Common myeloid progenitor, CD34-positive (primary cell): ENCODE data around the gene MFAP3L.

Experiments
- CTCF ChIA-PET: fragments of 350-600 bp; sonication (Branson Sonifier 250); formaldehyde crosslinking; loops from one replicate; lab custom pipeline; 2021; ENCODE audit warnings: antibody characterized with exemption; lab: Charles Lee
- POLR2A ChIA-PET: fragments of 350-600 bp; sonication (Branson Sonifier 250); formaldehyde crosslinking; loops from one replicate; lab custom pipeline; 2021; ENCODE audit warnings: antibody characterized with exemption; lab: Charles Lee
- DNase-seq, 3 donors: peaks; one replicate each; pipeline versions ENCODE4 v3.0.0 to v3.0.0-alpha.2; 2013
- H3K27ac ChIP-seq, 2 experiments: 1 replicate in 1 of 2; 2 replicates in 1 of 2; pipeline ENCODE4 v1.7.0; 2013; ENCODE audit warnings: inconsistent platforms in 2 of 2, low read length in 2 of 2, mild to moderate bottlenecking in 2 of 2, low read depth in 1 of 2, moderate library complexity in 1 of 2; ENCODE audit not compliant: severe bottlenecking in 2 of 2, insufficient read depth in 1 of 2, poor library complexity in 1 of 2
- H3K27me3 ChIP-seq, 5 experiments: replicated peaks in 2 of 5; 1 replicate in 3 of 5; 2 replicates in 2 of 5; pipeline versions ENCODE4 v1.6.1 to v1.7.0; 2013; ENCODE audit warnings: low read length in 4 of 5, mild to moderate bottlenecking in 2 of 5, moderate library complexity in 2 of 5, inconsistent platforms in 1 of 5; ENCODE audit not compliant: insufficient read depth in 5 of 5, control insufficient read depth in 4 of 5
- H3K36me3 ChIP-seq, 4 experiments: 1 replicate in 2 of 4; 2 replicates in 2 of 4; pipeline versions ENCODE4 v1.6.1 to v1.7.0; 2013; ENCODE audit warnings: low read length in 3 of 4, control low read depth in 1 of 4, mild to moderate bottlenecking in 1 of 4; ENCODE audit not compliant: control insufficient read depth in 4 of 4, insufficient read depth in 4 of 4
- H3K4me1 ChIP-seq, 4 experiments: 1 replicate in 3 of 4; 2 replicates in 1 of 4; pipeline versions ENCODE4 v1.6.1 to v1.7.1; 2013; ENCODE audit warnings: low read length in 3 of 4, mild to moderate bottlenecking in 3 of 4, control low read depth in 1 of 4, inconsistent platforms in 1 of 4, moderate library complexity in 1 of 4; ENCODE audit not compliant: control insufficient read depth in 4 of 4, insufficient read depth in 4 of 4; ENCODE audit errors: control extremely low read depth in 1 of 4
- H3K4me3 ChIP-seq, 7 experiments: 1 replicate in 4 of 7; 2 replicates in 3 of 7; pipeline versions ENCODE4 v1.5.1 to v1.7.0; 2013; ENCODE audit warnings: mild to moderate bottlenecking in 7 of 7, low read length in 6 of 7, moderate library complexity in 6 of 7, inconsistent platforms in 2 of 7, low read depth in 2 of 7, control low read depth in 1 of 7; ENCODE audit not compliant: insufficient read depth in 4 of 7, control insufficient read depth in 1 of 7; ENCODE audit errors: extremely low read depth in 1 of 7
- H3K9me3 ChIP-seq, 5 experiments: 1 replicate in 4 of 5; 2 replicates in 1 of 5; pipeline versions ENCODE4 v1.6.1 to v1.7.1; 2013; ENCODE audit warnings: low read length in 4 of 5, mild to moderate bottlenecking in 2 of 5, inconsistent platforms in 1 of 5, low read depth in 1 of 5, moderate library complexity in 1 of 5; ENCODE audit not compliant: control insufficient read depth in 4 of 5, insufficient read depth in 2 of 5; ENCODE audit errors: control extremely low read depth in 1 of 5
- WGBS: methylation state at CpG from one replicate; pipeline ENCODE4 v1.1.5; 2013; ENCODE audit not compliant: insufficient coverage; 5-methylcytosine and 5-hydroxymethylcytosine counted together

MFAP3L gene

GRCh38 chr4:169996379-169997240, 29.6 kb downstream of the MFAP3L start:
- Histone ChIP-seq H3K4me1 (peaks cover under 1 to 4% (median 3%) of the 10 kb centered on the region in 4 experiments), H3K27ac (no peak overlapping the region), H3K4me3 (no peak overlapping the region), H3K36me3 (no peaks in the 10 kb centered on the region), H3K9me3 (no peaks in the 10 kb centered on the region), H3K27me3 (no peaks in the 10 kb centered on the region)
- 98% methylated on average over 6 of the region's 10 CpGs for WGBS
- ChIA-PET POLR2A (no interaction called here), CTCF (interaction anchor here (1.4 to 3.2 kb wide), 3 partner anchors 9 to 12 kb away, joined by 3 to 10 read pairs (median 3); no protein-coding TSS in a partner anchor)
- no peak for DNase-seq

- no peak for DNase-seq
- no peak overlapping the region for H3K27ac ChIP-seq
- 88% methylated on average over 7 of the region's 9 CpGs for WGBS
These were observed 32.7 kb downstream of the MFAP3L start for GRCh38 chr4:169993531-169993930.

GRCh38 chr4:169988252-169988651, 37.9 kb downstream of the MFAP3L start:
- WGBS: 98% methylated on average over 6 of the region's 6 CpGs
- no peak for DNase-seq
- H3K4me1 ChIP-seq: no peaks in the 10 kb centered on the region
- H3K36me3 ChIP-seq: no peaks in the 10 kb centered on the region
- POLR2A ChIA-PET: no interaction called here
- H3K9me3 ChIP-seq: no peaks in the 10 kb centered on the region
- no peak overlapping the region for H3K27ac ChIP-seq
- H3K4me3 ChIP-seq: no peak overlapping the region
- H3K27me3 ChIP-seq: no peaks in the 10 kb centered on the region
- CTCF ChIA-PET: interaction anchor here (0.6 to 1.1 kb wide), 2 partner anchors 9 to 1071 kb away, joined by 3 read pairs; no protein-coding TSS in a partner anchor

More at GRCh38 chr4:169993531-169993930, 32.7 kb downstream of the MFAP3L start:
- Histone ChIP-seq H3K36me3 (no peaks in the 10 kb centered on the region), H3K9me3 (no peaks in the 10 kb centered on the region), H3K4me3 (no peak overlapping the region), H3K4me1 (no peaks in the 10 kb centered on the region), H3K27me3 (no peaks in the 10 kb centered on the region)
- CTCF ChIA-PET: no interaction called here
- POLR2A ChIA-PET: no interaction called here

- 95% methylated on average over 3 of the region's 6 CpGs for WGBS
- POLR2A ChIA-PET: no interaction called here
- DNase-seq: no peak
These were observed 38.6 kb downstream of the MFAP3L start for GRCh38 chr4:169987327-169988228.

GRCh38 chr4:169986369-169986768, 39.8 kb downstream of the MFAP3L start:
- Histone ChIP-seq H3K36me3 (no peaks in the 10 kb centered on the region), H3K4me3 (no peak overlapping the region), H3K9me3 (no peaks in the 10 kb centered on the region), H3K4me1 (no peaks in the 10 kb centered on the region), H3K27ac (no peak overlapping the region), H3K27me3 (no peaks in the 10 kb centered on the region)
- WGBS: no CpG with 5 or more reads among the region's 2 CpGs
- POLR2A ChIA-PET: no interaction called here
- CTCF ChIA-PET: interaction anchor here (0.9 to 1.5 kb wide), 2 partner anchors 9 to 22 kb away, joined by 3 to 7 read pairs; no protein-coding TSS in a partner anchor
- no peak for DNase-seq

More at GRCh38 chr4:169987327-169988228, 38.6 kb downstream of the MFAP3L start:
- no peaks in the 10 kb centered on the region for H3K9me3 ChIP-seq
- no peaks in the 10 kb centered on the region for H3K4me1 ChIP-seq
- H3K27ac ChIP-seq: no peak overlapping the region
- H3K27me3 ChIP-seq: no peaks in the 10 kb centered on the region
- H3K36me3 ChIP-seq: no peaks in the 10 kb centered on the region
- CTCF ChIA-PET: interaction anchor here (0.6 to 1.1 kb wide), 3 partner anchors 10 to 1071 kb away, joined by 3 to 4 read pairs (median 3); no protein-coding TSS in a partner anchor
- no peak overlapping the region for H3K4me3 ChIP-seq

- Histone ChIP-seq H3K9me3 (no peaks in the 10 kb centered on the region), H3K4me1 (no peaks in the 10 kb centered on the region), H3K27me3 (no peaks in the 10 kb centered on the region), H3K4me3 (no peak overlapping the region), H3K27ac (no peak overlapping the region), H3K36me3 (no peaks in the 10 kb centered on the region)
- ChIA-PET CTCF (interaction anchor here (0.9 to 1.5 kb wide), 2 partner anchors 9 to 22 kb away, joined by 3 to 7 read pairs; no protein-coding TSS in a partner anchor), POLR2A (no interaction called here)
- DNase-seq: peak in 1 of 3 donors; percentile 6
- 96% methylated on average over 2 of the region's 2 CpGs for WGBS
These were observed 40.3 kb downstream of the MFAP3L start for GRCh38 chr4:169985881-169986280.
